ENCODE results near the gene CHSY1. TPM values are rescaled to one million over a fixed set of nuclear protein-coding genes. Genes with fewer than 3 reads are reported as not detected.

CHSY1 gene
- polyA plus RNA-seq, 3 donors, result 2.7 to 19.0 (median 3.0) TPM

DNA sequence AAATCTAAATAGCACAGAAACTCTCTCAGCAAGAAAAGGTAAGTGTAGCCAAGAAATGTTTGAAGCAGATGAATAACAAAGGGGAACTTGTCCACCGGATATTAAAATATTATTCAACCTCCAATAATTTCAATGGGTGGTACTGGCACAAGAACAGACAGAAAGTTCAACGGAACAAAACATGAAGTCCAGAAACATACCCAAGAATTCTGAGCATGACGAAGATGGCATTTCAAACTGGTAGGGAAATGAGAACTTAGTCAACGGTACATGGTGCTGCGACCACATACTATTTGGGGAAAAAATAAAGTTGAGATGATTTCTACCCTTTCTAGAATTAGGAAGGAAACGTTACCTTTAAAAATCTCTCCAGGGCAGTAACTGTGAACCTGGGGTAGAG lies 5.5 kb downstream of the CHSY1 start:
- TF ChIP-seq, protein P1, sequence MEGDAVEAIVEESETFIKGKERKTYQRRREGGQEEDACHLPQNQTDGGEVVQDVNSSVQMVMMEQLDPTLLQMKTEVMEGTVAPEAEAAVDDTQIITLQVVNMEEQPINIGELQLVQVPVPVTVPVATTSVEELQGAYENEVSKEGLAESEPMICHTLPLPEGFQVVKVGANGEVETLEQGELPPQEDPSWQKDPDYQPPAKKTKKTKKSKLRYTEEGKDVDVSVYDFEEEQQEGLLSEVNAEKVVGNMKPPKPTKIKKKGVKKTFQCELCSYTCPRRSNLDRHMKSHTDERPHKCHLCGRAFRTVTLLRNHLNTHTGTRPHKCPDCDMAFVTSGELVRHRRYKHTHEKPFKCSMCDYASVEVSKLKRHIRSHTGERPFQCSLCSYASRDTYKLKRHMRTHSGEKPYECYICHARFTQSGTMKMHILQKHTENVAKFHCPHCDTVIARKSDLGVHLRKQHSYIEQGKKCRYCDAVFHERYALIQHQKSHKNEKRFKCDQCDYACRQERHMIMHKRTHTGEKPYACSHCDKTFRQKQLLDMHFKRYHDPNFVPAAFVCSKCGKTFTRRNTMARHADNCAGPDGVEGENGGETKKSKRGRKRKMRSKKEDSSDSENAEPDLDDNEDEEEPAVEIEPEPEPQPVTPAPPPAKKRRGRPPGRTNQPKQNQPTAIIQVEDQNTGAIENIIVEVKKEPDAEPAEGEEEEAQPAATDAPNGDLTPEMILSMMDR (IDR thresholded peaks at IDR 0.05), result no peak
- Histone ChIP-seq H3K79me2 (ENCODE audit: insufficient read depth, low read length) (peaks cover 96% of the 10 kb centered on the region), H3K4me1 (ENCODE audit: control insufficient read depth in 1 of 2, insufficient read depth in 2 of 2, low read length in 2 of 2) (peaks cover 94% of the 10 kb centered on the region in 2 donors), H4K20me1 (ENCODE audit: insufficient read depth, low read length) (peaks cover 65% of the 10 kb centered on the region), H3K9me3 (replicated peaks in 1 of 2; ENCODE audit: control insufficient read depth in 1 of 2, insufficient read depth in 1 of 2, low read length in 2 of 2) (no peaks in the 10 kb centered on the region), H3K27ac (ENCODE audit: low read depth in 1 of 2, low read length in 2 of 2) (peak overlapping the region in 1 of 2 donors; percentile 72), H3K9ac (ENCODE audit: insufficient read depth, low read length, poor library complexity, severe bottlenecking) (no peak overlapping the region), H3K36me3 (replicated peaks in 1 of 2; ENCODE audit: control insufficient read depth in 1 of 2, insufficient read depth in 2 of 2, low read length in 2 of 2) (peaks cover 0 to 5% of the 10 kb centered on the region in 2 donors), H3K4me3 (replicated peaks in 1 of 3; ENCODE audit: low read depth in 2 of 3, low read length in 3 of 3) (peak overlapping the region in 1 of 3 experiments; percentile 69), H3K4me2 (replicated peaks; ENCODE audit: extremely low read depth, low read length, poor library complexity, severe bottlenecking) (peak overlapping the region; percentile 58), H2AFZ (ENCODE audit: insufficient read depth, low read depth, low read length, poor library complexity, severe bottlenecking) (no peak overlapping the region), H3K27me3 (ENCODE audit: control insufficient read depth in 2 of 2, insufficient read depth in 2 of 2, low read length in 2 of 2) (no peaks in the 10 kb centered on the region)
- Mint-ChIP-seq H3K4me1 (peaks cover 89% of the 10 kb centered on the region), H3K36me3 (peaks cover 19 to 35% of the 10 kb centered on the region in 2 donors), H3K27ac (peak overlapping the region; percentile 24 to 77 (median 52)), H3K4me3 (peak overlapping the region; percentile 40 to 45), H3K9me3 (no peaks in the 10 kb centered on the region), H3K27me3 (ENCODE audit: low read depth in 3 of 3) (peaks cover 0 to 7% (median 0%) of the 10 kb centered on the region in 3 donors)
- intact Hi-C loops (cut with micrococcal nuclease), result loop anchor here in 1 of 2 donors (2.0 kb wide), 1 partner anchor 124 kb away; no protein-coding TSS in a partner anchor
- WGBS (ENCODE audit: insufficient coverage), result no CpG with 5 or more reads among the region's 6 CpGs
- DNase-seq, result no peak

DNA sequence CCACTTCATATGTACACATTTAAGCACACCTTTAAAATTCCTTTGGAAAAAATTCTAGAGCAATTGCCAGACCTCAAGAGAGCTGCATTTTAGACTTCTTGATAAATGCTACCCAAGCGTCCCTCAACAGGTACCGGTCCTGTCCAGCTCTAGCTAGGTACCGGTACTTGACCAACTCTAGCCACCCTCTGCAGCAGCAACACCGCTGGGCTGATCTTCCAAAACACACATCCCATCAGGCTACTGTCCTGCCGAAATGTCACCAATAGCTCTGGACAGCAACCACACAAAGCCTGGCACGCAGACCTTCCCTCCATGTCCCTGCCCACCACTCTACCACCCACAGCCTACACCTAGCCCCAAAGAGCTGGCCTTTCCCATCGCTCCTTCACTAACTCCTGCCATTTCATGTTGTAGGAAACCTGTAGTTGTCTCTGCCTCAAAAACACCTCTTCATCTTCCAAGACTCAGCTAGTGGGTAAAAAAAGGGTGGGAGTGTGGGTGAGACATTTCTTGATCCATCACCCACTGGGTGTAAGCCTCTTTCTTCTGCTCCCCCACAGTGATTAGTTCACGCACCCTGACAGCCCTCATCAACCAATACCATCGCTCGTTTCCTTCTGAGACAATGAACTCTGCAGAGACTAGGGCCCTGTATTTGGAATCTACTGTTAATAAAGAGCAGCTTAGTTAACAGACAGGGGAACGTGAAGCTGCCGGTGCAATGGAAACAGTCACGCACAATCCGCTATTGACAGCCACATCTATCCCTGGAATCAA lies 6.8 kb downstream of the CHSY1 start:
- H3K79me2 ChIP-seq (ENCODE audit: insufficient read depth, low read length), result peaks cover 98% of the 10 kb centered on the region

More for the DNA sequence above, 6.8 kb downstream of the CHSY1 start:
- Mint-ChIP-seq H3K9me3 (no peaks in the 10 kb centered on the region), H3K4me1 (peaks cover 94% of the 10 kb centered on the region), H3K4me3 (peak overlapping the region in 1 of 2 donors; percentile 72), H3K27ac (peak overlapping the region; percentile 27 to 95 (median 85)), H3K27me3 (ENCODE audit: low read depth in 3 of 3) (peaks cover 0 to 7% (median 0%) of the 10 kb centered on the region in 3 donors), H3K36me3 (peaks cover 16 to 38% of the 10 kb centered on the region in 2 donors)
- WGBS (ENCODE audit: insufficient coverage), result 97% methylated on average over 10 of the region's 14 CpGs
- Histone ChIP-seq H3K9me3 (replicated peaks in 1 of 2; ENCODE audit: control insufficient read depth in 1 of 2, insufficient read depth in 1 of 2, low read length in 2 of 2) (no peaks in the 10 kb centered on the region), H3K4me3 (replicated peaks in 1 of 3; ENCODE audit: low read depth in 2 of 3, low read length in 3 of 3) (peak overlapping the region in 1 of 3 experiments; percentile 69), H2AFZ (ENCODE audit: insufficient read depth, low read depth, low read length, poor library complexity, severe bottlenecking) (no peak overlapping the region), H3K9ac (ENCODE audit: insufficient read depth, low read length, poor library complexity, severe bottlenecking) (no peak overlapping the region), H3K36me3 (replicated peaks in 1 of 2; ENCODE audit: control insufficient read depth in 1 of 2, insufficient read depth in 2 of 2, low read length in 2 of 2) (peaks cover 0 to 5% of the 10 kb centered on the region in 2 donors), H3K27me3 (ENCODE audit: control insufficient read depth in 2 of 2, insufficient read depth in 2 of 2, low read length in 2 of 2) (no peaks in the 10 kb centered on the region), H3K27ac (ENCODE audit: low read depth in 1 of 2, low read length in 2 of 2) (peak overlapping the region; percentile 45 to 72), H3K4me1 (ENCODE audit: control insufficient read depth in 1 of 2, insufficient read depth in 2 of 2, low read length in 2 of 2) (peaks cover 100% of the 10 kb centered on the region in 2 donors), H3K4me2 (replicated peaks; ENCODE audit: extremely low read depth, low read length, poor library complexity, severe bottlenecking) (peak overlapping the region; percentile 72), H4K20me1 (ENCODE audit: insufficient read depth, low read length) (peaks cover 60% of the 10 kb centered on the region)
- TF ChIP-seq, protein P1 (IDR thresholded peaks at IDR 0.05), result no peak
- no peak for DNase-seq
- intact Hi-C loops (cut with micrococcal nuclease), result loop anchor here (5.0 kb wide), 2 partner anchors 43 to 53 kb away; no protein-coding TSS in a partner anchor

All from CD14-positive monocyte (primary cell).